Forelimb muscle (tissue), 1 donor: Measurements from ENCODE around the gene RCAN3. TPM values are rescaled to one million over a fixed set of nuclear protein-coding genes. Genes with fewer than 3 reads are reported as not detected.
A peak's percentile ranks its signal among the peaks of the same experiment; 100 is the strongest.

Experiments
- DNase-seq: peaks from one replicate; pipeline ENCODE4 v3.0.0-alpha.2; 2013; ENCODE audit warnings: low read depth
- polyA plus RNA-seq: library from polyadenylated mRNA; unstranded; fragments of 120-200 nt; gene quantifications from one replicate; pipeline ENCODE4 v1.2.1, GENCODE V29; 2013; ENCODE audit not compliant: insufficient read length

RCAN3 gene
- polyA plus RNA-seq, 1 donor = 1.8 TPM

- DNase-seq = no peak
Measured at GRCh38 chr1:24551290-24551959, 48.8 kb downstream of the RCAN3 start.

- peak; percentile 9 for DNase-seq
Measured at GRCh38 chr1:24551960-24552571, 49.4 kb downstream of the RCAN3 start.

- DNase-seq = no peak
Measured at GRCh38 chr1:24553931-24554330, 51.3 kb downstream of the RCAN3 start.

DNA sequence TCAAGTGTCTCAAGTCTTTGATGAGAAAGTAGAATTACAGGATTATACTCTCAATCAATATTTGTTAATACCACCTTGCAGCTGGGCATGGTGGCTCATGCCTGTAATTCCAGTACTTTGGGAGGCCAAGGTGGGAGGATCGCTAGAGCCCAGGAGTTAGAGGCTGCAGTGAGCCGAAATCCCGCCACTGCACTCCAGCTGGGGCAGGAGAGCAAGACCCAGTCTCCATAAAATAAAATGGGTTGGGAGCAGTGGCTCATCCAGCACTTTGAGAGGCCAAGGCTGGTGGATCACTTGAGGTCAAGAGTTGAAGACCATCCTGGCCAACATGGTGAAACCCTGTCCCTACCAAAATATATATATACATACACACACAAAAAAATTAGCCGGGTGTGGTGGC lies 52.1 kb downstream of the RCAN3 start:
- no peak for DNase-seq

- DNase-seq = no peak
Measured at GRCh38 chr1:24555591-24556413, 53.2 kb downstream of the RCAN3 start, which contains the start of gene NCMAP. NCMAP (plus strand) TSS chr1:24556087; CDS start chr1:24595431, 39,344 bp downstream.

GRCh38 chr1:24556414-24556795 lies 53.8 kb downstream of the RCAN3 start:
- no peak for DNase-seq

DNA sequence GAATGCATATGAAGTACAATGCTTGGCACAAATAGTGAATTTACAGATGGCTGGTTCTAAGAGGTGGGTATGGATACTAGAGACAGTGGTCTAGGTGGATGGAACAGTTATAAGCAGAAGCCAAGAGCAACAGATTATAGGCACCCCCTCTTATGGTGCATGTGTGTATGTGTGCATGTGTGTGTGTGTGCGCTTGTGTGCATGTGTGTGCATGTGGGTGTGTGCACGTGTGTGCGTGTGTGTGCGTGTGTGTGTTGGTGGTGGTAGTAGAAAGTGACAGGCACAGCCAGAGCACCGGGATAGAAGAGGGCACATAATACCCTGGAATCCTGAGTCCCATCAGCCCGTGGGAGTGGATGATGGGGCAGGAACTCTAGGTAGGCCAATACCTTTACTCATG lies 54.6 kb downstream of the RCAN3 start:
- no peak for DNase-seq

DNA sequence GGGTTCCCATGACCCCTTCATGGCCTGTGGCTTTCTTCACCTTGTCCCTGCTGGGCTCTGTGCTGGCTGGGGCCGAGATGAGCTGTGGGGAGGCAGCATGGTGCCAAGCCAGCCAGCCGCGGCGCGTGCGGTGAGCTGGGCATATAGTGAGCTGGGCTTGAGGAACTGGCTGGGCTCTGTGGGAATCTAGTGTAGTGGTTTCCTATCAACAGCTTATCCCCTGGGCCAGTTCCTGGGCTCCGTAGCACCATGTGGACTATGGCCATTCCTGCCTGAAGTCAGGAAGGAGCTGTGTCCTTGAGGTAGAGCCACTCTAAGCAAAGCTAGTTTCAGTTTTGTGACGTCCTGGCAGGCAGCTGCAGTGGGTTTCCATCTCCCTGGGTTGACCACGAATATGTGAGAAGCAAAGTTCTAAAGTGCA lies 55.1 kb downstream of the RCAN3 start:
- no peak for DNase-seq

GRCh38 chr1:24558455-24558854 lies 55.8 kb downstream of the RCAN3 start:
- no peak for DNase-seq

- DNase-seq = no peak
Measured at GRCh38 chr1:24558902-24559791, 56.5 kb downstream of the RCAN3 start.

GRCh38 chr1:24560361-24560760 lies 57.7 kb downstream of the RCAN3 start:
- DNase-seq = no peak

DNA sequence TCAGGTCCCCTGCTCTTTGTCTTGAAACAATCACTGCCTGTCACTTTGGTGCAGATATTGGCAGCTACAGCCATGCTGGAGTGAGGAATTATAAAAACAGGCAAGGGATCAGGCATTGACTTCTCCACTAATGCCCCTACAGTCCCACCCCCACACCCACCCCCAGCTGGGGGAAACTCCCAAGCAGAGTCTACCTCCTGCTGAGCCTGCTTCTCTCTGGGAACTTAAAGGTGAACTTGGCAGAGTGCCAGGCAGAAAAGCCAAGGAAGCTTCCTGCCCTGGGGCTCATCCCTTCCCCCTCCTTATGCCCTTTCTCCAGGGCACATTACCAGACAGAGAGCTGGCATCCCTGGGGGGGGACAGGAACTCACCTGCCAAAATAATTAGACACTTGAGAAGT lies 60.0 kb downstream of the RCAN3 start:
- DNase-seq = no peak

DNA sequence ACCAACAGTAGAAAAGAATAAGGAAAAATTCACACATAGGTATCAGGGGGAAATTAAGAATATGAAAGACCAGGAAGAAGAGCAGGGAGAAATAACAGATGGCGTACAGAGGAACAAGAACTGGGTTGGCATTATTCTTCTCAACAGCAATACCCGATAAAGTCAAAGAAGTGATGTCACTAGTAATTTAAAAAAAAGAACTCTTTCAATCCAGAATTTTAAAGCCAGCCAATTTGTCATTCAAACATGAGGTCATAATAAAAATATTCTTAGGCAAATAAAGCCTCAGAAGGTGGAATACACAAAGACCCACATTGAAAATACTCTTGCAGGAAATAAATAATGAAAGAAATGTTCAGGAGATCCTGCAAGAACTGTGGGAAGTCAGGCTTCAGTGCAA lies 62.1 kb downstream of the RCAN3 start:
- DNase-seq = no peak

- DNase-seq = no peak
Measured at GRCh38 chr1:24566236-24566867, 63.7 kb downstream of the RCAN3 start.

DNA sequence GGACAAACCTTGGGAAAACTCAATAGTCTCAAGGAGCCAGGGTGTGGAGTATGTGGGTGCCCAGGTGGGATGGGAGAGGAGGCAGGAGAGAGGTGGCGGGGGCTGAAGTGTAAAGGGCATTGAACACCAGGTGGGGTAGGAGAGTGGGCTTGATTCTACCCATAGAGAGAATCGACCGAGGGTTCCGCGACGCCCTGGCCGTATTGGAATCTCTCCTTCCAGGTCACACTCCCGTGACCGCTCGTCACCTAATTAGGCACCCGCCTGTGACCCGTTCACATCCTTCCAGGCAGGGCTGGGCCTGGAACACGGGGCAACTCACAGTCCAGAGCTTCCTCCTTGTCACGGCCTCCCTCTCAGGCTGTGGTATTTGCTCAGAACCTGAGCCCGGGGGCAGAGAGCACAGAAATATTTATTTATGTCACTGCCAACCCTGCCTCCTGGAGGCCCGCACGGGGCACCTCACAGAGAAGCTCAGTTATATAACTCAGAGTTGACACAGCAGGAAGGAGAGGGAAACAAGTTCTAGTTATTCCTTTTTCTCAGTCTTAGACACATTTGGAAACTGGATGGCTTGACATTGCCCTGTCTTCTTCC lies 65.3 kb downstream of the RCAN3 start:
- no peak for DNase-seq

DNA sequence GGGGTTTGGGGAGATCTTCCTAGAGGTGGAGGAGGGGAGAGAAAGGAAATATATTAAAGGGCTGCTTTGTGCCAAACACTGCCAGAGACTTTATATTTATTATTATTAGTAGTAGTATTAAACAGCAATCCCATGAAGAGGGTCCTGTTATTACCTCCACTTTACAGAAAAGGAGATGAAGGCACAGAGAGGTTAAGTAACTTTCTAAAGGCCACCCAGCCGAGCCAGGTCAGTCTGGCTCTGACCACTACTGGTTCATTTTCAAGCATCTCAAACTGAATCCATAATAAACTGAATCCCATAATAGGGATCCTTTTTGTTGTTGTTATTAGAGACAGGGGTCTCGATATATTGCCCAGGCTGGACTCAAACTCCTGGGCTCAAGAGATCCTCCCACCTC lies 65.8 kb downstream of the RCAN3 start:
- DNase-seq = no peak

DNA sequence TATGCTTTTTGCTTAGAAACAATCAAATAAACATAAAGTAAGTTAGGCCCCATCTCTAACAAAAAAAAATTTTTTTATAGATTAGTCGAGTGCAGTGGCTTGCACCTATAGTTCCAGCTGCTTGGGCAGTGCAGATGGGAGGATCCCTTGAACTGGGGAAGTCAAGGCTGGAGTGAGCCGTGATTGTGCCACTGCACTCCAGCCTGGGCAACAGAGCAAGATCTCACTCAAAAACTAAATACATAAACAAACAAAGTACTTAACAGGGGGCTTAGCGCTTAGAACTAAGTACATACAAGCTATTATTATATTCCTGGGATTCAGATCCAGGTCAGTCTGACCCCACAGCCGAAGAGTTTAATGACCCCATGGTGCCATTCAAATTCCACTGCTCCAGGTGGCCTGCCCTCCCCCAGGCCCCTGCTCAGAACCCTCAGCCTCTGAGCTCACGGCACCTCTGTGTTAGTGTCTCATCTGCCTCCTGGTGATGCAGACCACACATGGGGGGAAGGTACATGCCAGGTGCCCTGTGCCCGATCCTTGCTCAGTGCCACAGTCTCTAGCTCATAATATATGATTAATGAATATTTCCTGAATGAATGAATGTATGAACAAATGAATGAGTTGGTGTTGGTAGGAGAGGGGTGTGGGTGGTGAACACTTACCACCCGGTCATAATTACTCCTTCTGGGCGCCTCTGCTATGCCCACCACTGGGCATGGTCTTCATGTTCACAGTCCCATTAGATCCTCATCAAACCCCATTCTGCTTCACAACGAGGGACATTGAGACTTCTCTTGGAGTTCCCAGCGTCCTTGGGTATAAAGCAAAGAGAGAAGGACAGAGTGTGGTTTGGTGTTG lies 67.9 kb downstream of the RCAN3 start:
- DNase-seq = no peak

DNA sequence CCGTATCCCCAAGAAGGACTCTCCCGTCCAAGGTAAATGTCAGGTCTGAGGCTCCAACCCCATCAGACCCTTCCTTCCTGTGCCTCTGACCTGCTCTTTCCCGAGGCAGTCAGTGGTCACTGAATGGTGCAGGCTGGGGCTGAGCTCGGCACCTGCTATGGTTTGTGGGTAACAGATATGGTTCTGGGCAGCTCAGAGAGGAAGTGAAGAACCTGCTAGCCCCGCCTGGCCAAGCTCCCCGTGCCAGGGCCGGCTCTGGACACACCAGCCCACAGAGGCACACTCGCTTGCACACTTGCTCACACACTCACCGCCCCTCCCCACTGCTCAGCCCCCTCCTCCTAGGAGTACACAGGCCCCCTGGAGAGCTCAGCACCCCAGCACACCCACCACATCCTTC lies 69.7 kb downstream of the RCAN3 start:
- DNase-seq = no peak

DNA sequence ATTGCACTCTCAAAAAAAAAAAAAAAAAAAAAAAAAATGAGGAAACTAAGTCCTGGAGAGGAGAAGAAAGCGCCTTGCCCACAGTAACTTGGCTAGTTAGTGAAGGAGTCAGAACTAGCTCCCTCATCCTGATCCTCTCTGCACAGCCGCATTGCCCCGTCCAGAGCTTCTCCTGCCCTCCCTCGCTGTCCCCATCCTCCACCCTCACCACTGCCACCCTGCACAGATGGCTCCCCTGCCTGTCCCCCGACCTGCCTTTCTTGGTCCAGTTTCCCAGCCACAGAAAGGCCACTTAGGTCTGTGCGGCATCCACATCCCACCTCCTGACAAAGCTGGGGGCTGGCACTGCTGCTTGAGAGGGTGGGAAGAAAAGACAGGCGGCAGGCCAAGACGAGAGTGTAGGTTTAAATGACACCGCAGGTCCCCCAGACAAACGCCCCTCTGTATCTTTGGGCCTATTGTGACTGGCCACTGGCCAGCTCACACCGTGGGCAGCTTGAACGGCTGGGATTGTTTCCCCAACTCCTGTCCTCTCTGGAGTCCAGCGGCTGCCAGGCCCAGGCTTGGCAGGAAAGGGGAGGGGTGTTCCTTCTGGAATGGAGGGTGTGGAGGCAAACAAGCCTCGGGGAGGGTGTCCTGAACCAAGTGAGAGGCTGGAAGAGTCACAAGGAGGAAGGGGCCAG lies 73.4 kb downstream of the RCAN3 start:
- DNase-seq = no peak
